Type B pancreatic cell (in vitro differentiated cells): Measurements from ENCODE around the gene LRMDA. TPM values are rescaled to one million over a fixed set of nuclear protein-coding genes. Genes with fewer than 3 reads are reported as not detected.

Experiments used
- DNase-seq: peaks from one replicate; pipeline ENCODE4 v3.0.0; 2021; ENCODE audit warnings: mixed read lengths; ENCODE audit not compliant: unreplicated experiment; ENCODE audit errors: extremely low spot score
- H3K27ac Mint-ChIP-seq: 2 replicates; pipeline ENCODE4 v1.8.0; 2021; ENCODE audit warnings: mild to moderate bottlenecking, mixed read lengths
- H3K27me3 Mint-ChIP-seq: 2 replicates; pipeline ENCODE4 v1.8.0; 2021; ENCODE audit warnings: mixed read lengths
- H3K36me3 Mint-ChIP-seq: 2 replicates; pipeline ENCODE4 v1.8.0; 2021; ENCODE audit warnings: mixed read lengths
- H3K4me1 Mint-ChIP-seq: one replicate; pipeline ENCODE4 v1.8.0; 2021; ENCODE audit warnings: mixed read lengths; ENCODE audit not compliant: unreplicated experiment
- H3K4me3 Mint-ChIP-seq: 2 replicates; pipeline ENCODE4 v1.8.0; 2021; ENCODE audit warnings: mild to moderate bottlenecking, mixed read lengths
- H3K9me3 Mint-ChIP-seq: 2 replicates; pipeline ENCODE4 v1.8.0; 2021; ENCODE audit warnings: mixed read lengths
- CTCF ChIP-seq: fragments of 200-600 bp; sonication (generic); conservative IDR thresholded peaks from 2 replicates; pipeline ENCODE4 v1.5.0; 2021; ENCODE audit warnings: antibody characterized with exemption, mild to moderate bottlenecking
- total RNA-seq: library from RNA; stranded (reverse); gene quantifications from 2 replicates; pipeline ENCODE4 v1.2.1, GENCODE V29; 2021; ENCODE audit warnings: low replicate concordance

LRMDA gene
- total RNA-seq, 1 donor from 2014 or later, result 2.0 TPM

GRCh38 chr10:75623310-75624093 is 192.1 kb downstream of the LRMDA start:
- TF ChIP-seq CTCF, result no peak
- Mint-ChIP-seq H3K4me1 (peaks cover 29% of the 10 kb centered on the region), H3K27ac (peak overlapping the region; percentile 21), H3K9me3 (no peaks in the 10 kb centered on the region), H3K4me3 (peak overlapping the region; percentile 30), H3K36me3 (no peaks in the 10 kb centered on the region), H3K27me3 (peaks cover 80% of the 10 kb centered on the region)
- no peak for DNase-seq

- Mint-ChIP-seq H3K36me3 (no peaks in the 10 kb centered on the region), H3K27ac (no peak overlapping the region), H3K4me1 (peaks cover 29% of the 10 kb centered on the region), H3K9me3 (no peaks in the 10 kb centered on the region), H3K4me3 (no peak overlapping the region), H3K27me3 (peaks cover 83% of the 10 kb centered on the region)
- no peak for TF ChIP-seq CTCF
- no peak for DNase-seq
Measured at GRCh38 chr10:75624638-75625037, 193.2 kb downstream of the LRMDA start.

DNA sequence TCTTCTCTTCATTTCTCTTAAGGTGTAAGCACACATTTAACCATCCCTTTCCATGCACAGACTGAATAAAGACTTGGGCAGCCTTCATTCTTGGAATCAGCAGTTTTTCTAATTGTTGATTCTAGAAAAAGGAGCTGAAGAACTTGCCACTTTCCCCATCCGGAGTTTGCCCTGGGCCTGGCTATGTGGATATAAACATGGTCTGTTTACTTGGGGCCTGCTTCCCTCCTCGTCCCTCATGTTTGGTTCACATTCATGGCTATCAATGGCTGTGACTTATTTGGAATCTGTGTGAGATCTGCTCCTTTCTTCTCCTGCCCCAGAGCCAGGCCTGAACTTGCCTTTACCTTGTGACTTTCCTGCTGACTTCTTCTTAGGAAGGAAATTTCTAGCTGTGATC is 199.3 kb downstream of the LRMDA start:
- TF ChIP-seq CTCF, result no peak
- Mint-ChIP-seq H3K36me3 (no peaks in the 10 kb centered on the region), H3K4me1 (peaks cover 23% of the 10 kb centered on the region), H3K27ac (no peak overlapping the region), H3K4me3 (no peak overlapping the region), H3K9me3 (no peaks in the 10 kb centered on the region), H3K27me3 (peaks cover 73% of the 10 kb centered on the region)
- DNase-seq, result no peak

DNA sequence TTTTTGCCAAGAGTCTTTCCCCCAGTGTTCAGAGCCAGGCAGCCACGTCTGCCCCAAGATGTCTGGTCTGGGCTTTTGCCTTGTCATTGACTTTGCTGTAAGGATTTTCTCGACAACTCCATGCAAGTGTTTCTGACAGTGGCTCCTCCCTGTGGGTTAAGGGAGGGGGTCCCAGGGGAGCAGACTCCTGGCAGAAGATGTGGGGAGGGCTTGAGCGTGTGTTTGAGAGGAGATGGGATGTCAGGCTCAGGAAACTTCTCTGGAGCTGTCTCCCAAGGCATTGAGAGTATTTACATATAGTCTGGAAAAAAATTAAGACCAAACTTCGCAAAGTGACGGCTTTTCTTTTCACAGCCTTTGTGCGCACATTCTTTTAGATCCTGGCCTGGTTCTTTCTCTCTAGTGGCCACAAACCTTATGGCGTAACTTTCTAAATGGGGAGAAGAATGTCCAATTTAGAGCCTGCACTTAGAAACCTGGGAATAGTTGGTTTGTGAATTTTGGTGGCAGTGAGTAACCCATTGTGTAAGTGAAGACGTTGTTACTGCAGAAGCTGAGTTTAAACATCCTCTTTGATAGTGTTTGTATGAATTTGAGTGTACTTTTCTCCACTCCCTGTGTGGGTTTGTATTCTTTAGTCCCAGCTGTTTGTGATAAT is 201.5 kb downstream of the LRMDA start:
- no peaks in the 10 kb centered on the region for H3K36me3 Mint-ChIP-seq
- H3K4me1 Mint-ChIP-seq, result peaks cover 23% of the 10 kb centered on the region
- H3K4me3 Mint-ChIP-seq, result no peak overlapping the region
- H3K27me3 Mint-ChIP-seq, result peaks cover 71% of the 10 kb centered on the region
- DNase-seq, result no peak
- TF ChIP-seq CTCF, result no peak
- H3K9me3 Mint-ChIP-seq, result no peaks in the 10 kb centered on the region
- no peak overlapping the region for H3K27ac Mint-ChIP-seq

DNA sequence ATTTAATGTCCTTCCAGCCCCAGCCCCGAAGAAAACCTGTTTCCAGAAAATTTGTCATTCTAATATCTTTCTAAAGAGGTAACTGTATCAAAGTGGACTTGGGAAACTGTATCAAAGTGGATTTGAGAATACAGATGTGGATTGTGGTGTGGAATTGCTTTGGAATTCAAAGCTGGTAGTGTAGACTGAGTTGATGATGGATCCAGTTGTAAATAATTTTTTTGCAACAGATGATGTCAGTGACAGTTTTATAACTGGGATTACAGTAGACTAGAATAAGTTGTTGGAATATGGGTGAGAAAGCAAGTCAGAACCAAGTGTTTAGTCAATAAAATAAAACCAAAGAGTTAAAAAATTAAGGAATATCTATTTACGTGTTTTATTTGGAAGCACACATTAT is 202.1 kb downstream of the LRMDA start:
- no peak overlapping the region for H3K27ac Mint-ChIP-seq
- no peaks in the 10 kb centered on the region for H3K9me3 Mint-ChIP-seq
- peaks cover 72% of the 10 kb centered on the region for H3K27me3 Mint-ChIP-seq
- no peak for DNase-seq
- no peaks in the 10 kb centered on the region for H3K36me3 Mint-ChIP-seq
- H3K4me1 Mint-ChIP-seq, result peaks cover 23% of the 10 kb centered on the region
- TF ChIP-seq CTCF, result no peak
- no peak overlapping the region for H3K4me3 Mint-ChIP-seq
